ENCODE results near the gene TMC3. TPM values are rescaled to one million over a fixed set of nuclear protein-coding genes. Genes with fewer than 3 reads are reported as not detected.
"Not testable (repeated sequence)": the region's sequence is repeated elsewhere in the genome, so short reads cannot be mapped to it uniquely, and the experiment has no call there.

TMC3 gene
- polyA plus RNA-seq, 1 of the 3 experiments (the other 2 are of a cell fraction): not detected

GRCh38 chr15:81331600-81331999 lies 42.4 kb downstream of the TMC3 start:
- no peak overlapping the region for H3K9ac ChIP-seq
- H3K9me3 ChIP-seq: no peaks in the 10 kb centered on the region
- 85% methylated on average over 15 of the region's 15 CpGs for WGBS (ENCODE audit: low lambda C conversion rate)
- H3K27me3 ChIP-seq (ENCODE audit: insufficient read depth): no peaks in the 10 kb centered on the region
- peaks cover 0 to 4% of the 10 kb centered on the region in 2 experiments; a peak in 1 of 4 replicates for H3K4me1 ChIP-seq (ENCODE audit: control insufficient read depth in 1 of 2, insufficient read depth in 2 of 2, low read depth in 1 of 2, low read length in 1 of 2)
- no peak overlapping the region for H3K4me2 ChIP-seq
- H3K4me3 ChIP-seq (ENCODE audit: low read depth in 2 of 2, low read length in 1 of 2): no peak overlapping the region
- H3K79me2 ChIP-seq (ENCODE audit: insufficient read depth): no peaks in the 10 kb centered on the region
- CTCF ChIA-PET: interaction anchor here (0.7 kb wide), 1 partner anchor 65 kb away, joined by 3 read pairs; no protein-coding TSS in a partner anchor
- DNase-seq: no peak
- no peak overlapping the region for H3K27ac ChIP-seq (ENCODE audit: low read depth in 2 of 2, low read length in 1 of 2)
- TF ChIP-seq RAD21 (IDR thresholded peaks at IDR 0.05; ENCODE audit: low read length) (no peak), EZH2phosphoT487 (IDR thresholded peaks at IDR 0.05; ENCODE audit: borderline replicate concordance, low read depth) (no peak), TCF12 (IDR thresholded peaks at IDR 0.05) (no peak), TEAD4 (IDR thresholded peaks at IDR 0.05; ENCODE audit: borderline replicate concordance, insufficient read depth) (no peak)
- H3K36me3 ChIP-seq (replicated peaks in 1 of 2; ENCODE audit: control insufficient read depth in 1 of 2, insufficient read depth in 2 of 2, low read length in 1 of 2): no peaks in the 10 kb centered on the region
- H3F3A ChIP-seq (replicated peaks; ENCODE audit: insufficient read depth): peaks cover 14% of the 10 kb centered on the region
- H4K20me1 ChIP-seq (ENCODE audit: insufficient read depth): no peaks in the 10 kb centered on the region
- POLR2A ChIA-PET: no interaction called here
- no peak overlapping the region for H2AFZ ChIP-seq (ENCODE audit: low read depth)
- no peaks in the 10 kb centered on the region for H3K9me2 ChIP-seq

GRCh38 chr15:81331141-81331540 lies 42.9 kb downstream of the TMC3 start:
- H3K36me3 ChIP-seq (replicated peaks in 1 of 2; ENCODE audit: control insufficient read depth in 1 of 2, insufficient read depth in 2 of 2, low read length in 1 of 2); H3K9me3 ChIP-seq; H3K4me1 ChIP-seq (ENCODE audit: control insufficient read depth in 1 of 2, insufficient read depth in 2 of 2, low read depth in 1 of 2, low read length in 1 of 2); H3K4me3 ChIP-seq (ENCODE audit: low read depth in 2 of 2, low read length in 1 of 2); H4K20me1 ChIP-seq (ENCODE audit: insufficient read depth); H3K27me3 ChIP-seq (ENCODE audit: insufficient read depth); H3K27ac ChIP-seq (ENCODE audit: low read depth in 2 of 2, low read length in 1 of 2); H3K9me2 ChIP-seq; H3K79me2 ChIP-seq (ENCODE audit: insufficient read depth); DNase-seq; H3K4me2 ChIP-seq; H3K9ac ChIP-seq; POLR2A ChIA-PET; H2AFZ ChIP-seq (ENCODE audit: low read depth): not testable (repeated sequence)
- 86% methylated on average over 9 of the region's 9 CpGs for WGBS (ENCODE audit: low lambda C conversion rate)
- H3F3A ChIP-seq (replicated peaks; ENCODE audit: insufficient read depth): peaks cover 14% of the 10 kb centered on the region
- CTCF ChIA-PET: interaction anchor here (0.7 kb wide), 1 partner anchor 64 kb away, joined by 3 read pairs; no protein-coding TSS in a partner anchor

DNA sequence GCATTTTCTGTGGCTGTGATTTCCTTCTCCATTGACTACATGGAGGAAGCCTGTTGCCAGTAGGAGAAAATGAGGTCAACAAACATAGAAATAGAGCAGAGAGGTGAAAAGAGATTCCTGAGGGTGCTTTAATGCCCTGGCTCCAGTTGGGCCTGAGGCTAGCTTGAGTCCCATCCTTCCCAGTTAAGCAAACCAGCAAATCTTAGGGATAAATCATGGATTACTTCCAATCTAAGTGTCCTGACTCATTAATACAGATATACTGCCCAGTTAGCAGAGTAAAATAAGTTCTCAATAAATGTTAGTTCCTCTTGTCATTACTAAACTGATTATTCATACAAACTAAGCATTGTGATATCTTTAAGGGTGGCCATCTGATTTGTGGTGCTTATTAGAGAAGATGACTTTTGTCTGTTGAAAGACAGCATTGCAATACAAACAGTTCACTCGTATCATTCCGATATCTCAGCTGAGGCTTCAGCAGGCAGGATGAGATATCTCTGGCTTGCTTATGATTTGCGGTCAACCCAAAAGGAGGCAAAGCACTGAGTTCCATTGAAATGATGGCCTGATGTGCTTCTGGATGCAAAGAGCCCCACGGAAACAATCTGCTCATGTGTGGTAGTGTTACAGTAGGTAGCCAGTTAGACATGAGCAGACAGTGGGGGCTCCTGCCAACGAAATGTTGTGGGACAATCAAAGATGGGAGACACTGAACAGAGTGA lies 43.5 kb downstream of the TMC3 start:
- H3K9me2 ChIP-seq: no peaks in the 10 kb centered on the region
- no peaks in the 10 kb centered on the region for H3K9me3 ChIP-seq
- no peak overlapping the region for H3K4me2 ChIP-seq
- H3K9ac ChIP-seq: no peak overlapping the region
- no peak overlapping the region for H3K27ac ChIP-seq (ENCODE audit: low read depth in 2 of 2, low read length in 1 of 2)
- no peaks in the 10 kb centered on the region for H4K20me1 ChIP-seq (ENCODE audit: insufficient read depth)
- no peak for DNase-seq
- ChIA-PET POLR2A (no interaction called here), CTCF (interaction anchor here (1.0 kb wide), 2 partner anchors 55 to 56 kb away, joined by 3 to 4 read pairs; no protein-coding TSS in a partner anchor)
- no peaks in the 10 kb centered on the region for H3K79me2 ChIP-seq (ENCODE audit: insufficient read depth)
- no peaks in the 10 kb centered on the region for H3K36me3 ChIP-seq (replicated peaks in 1 of 2; ENCODE audit: control insufficient read depth in 1 of 2, insufficient read depth in 2 of 2, low read length in 1 of 2)
- TF ChIP-seq JUND (IDR thresholded peaks at IDR 0.05): no peak
- TF ChIP-seq PBX3 (IDR thresholded peaks at IDR 0.05): no peak
- no peak for TF ChIP-seq POLR2AphosphoS5 (IDR thresholded peaks at IDR 0.05; ENCODE audit: low read depth, low read length)
- no peak for TF ChIP-seq ELF1 (IDR thresholded peaks at IDR 0.05)
- peaks cover 0 to 4% of the 10 kb centered on the region in 2 experiments; a peak in 1 of 4 replicates for H3K4me1 ChIP-seq (ENCODE audit: control insufficient read depth in 1 of 2, insufficient read depth in 2 of 2, low read depth in 1 of 2, low read length in 1 of 2)
- no peak overlapping the region for H2AFZ ChIP-seq (ENCODE audit: low read depth)
- H3K4me3 ChIP-seq (ENCODE audit: low read depth in 2 of 2, low read length in 1 of 2): no peak overlapping the region
- WGBS (ENCODE audit: low lambda C conversion rate): 73% methylated on average over 5 of the region's 5 CpGs
- H3F3A ChIP-seq (replicated peaks; ENCODE audit: insufficient read depth): peaks cover 14% of the 10 kb centered on the region
- no peaks in the 10 kb centered on the region for H3K27me3 ChIP-seq (ENCODE audit: insufficient read depth)
